ENCODE results near the gene DHODH. TPM values are rescaled to one million over a fixed set of nuclear protein-coding genes. Genes with fewer than 3 reads are reported as not detected.

The DHODH gene
- 1 to 10 TPM; 3.2 to 7.4 (median 4.0) TPM for total RNA-seq
- 1 to 10 TPM; 3.7 to 8.0 (median 4.2) TPM for polyA plus RNA-seq

DNA sequence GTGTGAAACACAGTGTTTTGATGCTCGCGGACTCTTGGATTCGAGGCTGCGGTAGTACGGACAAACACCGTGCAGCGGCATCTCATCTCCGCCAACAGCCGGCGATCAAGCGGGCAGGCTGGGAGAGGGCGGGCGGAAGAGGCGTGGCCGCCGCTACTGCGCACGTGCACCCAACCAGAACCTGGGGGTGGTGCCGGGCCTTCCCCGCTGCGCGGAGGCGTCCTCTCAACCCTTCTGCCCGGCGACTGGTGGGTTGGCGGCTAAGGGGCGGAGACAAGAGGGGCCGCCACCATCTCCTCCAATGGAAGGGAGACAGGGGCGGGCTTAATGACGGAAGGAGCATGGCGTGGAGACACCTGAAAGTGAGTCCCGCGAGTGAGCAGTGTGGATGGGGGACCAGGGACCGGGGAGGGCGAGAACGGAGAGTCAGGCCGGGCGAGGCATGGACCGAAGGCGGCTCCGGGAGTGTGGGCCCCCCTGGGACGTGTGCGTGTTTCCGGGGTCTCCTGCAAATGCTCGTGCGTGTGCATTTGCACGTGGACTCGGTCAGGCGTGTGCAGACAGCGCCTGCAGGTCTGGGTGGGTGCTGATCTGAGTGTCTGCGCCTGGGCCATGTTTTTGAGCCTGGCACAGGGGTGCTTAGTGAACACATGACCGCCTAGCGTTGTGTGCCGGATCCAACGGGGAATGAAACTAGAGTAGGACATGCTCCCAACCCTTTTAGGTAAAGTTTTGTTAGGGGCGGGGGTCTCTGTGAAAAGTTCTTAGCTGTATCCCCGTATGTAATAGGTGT lies at the start of gene DHODH:
DHODH (plus strand) TSS at position 321 of the 793 bp plus-strand sequence; CDS start at position 342, 21 bp downstream.
- 1% methylated on average over 57 of the region's 57 CpGs for WGBS, 2 donors
- Histone ChIP-seq H3K36me3 (peaks cover 0 to 10% (median 3%) of the 10 kb centered on the region in 4 donors), H3K27ac (peak within 1 kb of the TSS; percentile 52 to 74 (median 64)), H3K27me3 (no peaks in the 10 kb centered on the region), H3K9me3 (no peaks in the 10 kb centered on the region), H3K4me1 (peaks cover 0 to 4% (median 2%) of the 10 kb centered on the region in 4 donors), H3K4me3 (peak within 1 kb of the TSS; percentile 57 to 83 (median 70))
- DNase-seq = peak; percentile 99
- TF ChIP-seq, protein P1, sequence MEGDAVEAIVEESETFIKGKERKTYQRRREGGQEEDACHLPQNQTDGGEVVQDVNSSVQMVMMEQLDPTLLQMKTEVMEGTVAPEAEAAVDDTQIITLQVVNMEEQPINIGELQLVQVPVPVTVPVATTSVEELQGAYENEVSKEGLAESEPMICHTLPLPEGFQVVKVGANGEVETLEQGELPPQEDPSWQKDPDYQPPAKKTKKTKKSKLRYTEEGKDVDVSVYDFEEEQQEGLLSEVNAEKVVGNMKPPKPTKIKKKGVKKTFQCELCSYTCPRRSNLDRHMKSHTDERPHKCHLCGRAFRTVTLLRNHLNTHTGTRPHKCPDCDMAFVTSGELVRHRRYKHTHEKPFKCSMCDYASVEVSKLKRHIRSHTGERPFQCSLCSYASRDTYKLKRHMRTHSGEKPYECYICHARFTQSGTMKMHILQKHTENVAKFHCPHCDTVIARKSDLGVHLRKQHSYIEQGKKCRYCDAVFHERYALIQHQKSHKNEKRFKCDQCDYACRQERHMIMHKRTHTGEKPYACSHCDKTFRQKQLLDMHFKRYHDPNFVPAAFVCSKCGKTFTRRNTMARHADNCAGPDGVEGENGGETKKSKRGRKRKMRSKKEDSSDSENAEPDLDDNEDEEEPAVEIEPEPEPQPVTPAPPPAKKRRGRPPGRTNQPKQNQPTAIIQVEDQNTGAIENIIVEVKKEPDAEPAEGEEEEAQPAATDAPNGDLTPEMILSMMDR (IDR thresholded peaks at IDR 0.05) = no peak
- TF ChIP-seq POLR2AphosphoS5 (IDR thresholded peaks at IDR 0.05) (peak in 3 of 4 donors; percentile 50 to 77 (median 68)), POLR2A (IDR thresholded peaks at IDR 0.05) (no peak), EP300 (IDR thresholded peaks at IDR 0.05) (peak in 1 of 4 donors; percentile 30)
- intact Hi-C loops (cut with DNase I) = loop anchor here (1.0 to 10.0 kb wide), 3 partner anchors 85 to 656 kb away; partner anchors contain the start of genes DHX38, IST1 and TXNL4B

DNA sequence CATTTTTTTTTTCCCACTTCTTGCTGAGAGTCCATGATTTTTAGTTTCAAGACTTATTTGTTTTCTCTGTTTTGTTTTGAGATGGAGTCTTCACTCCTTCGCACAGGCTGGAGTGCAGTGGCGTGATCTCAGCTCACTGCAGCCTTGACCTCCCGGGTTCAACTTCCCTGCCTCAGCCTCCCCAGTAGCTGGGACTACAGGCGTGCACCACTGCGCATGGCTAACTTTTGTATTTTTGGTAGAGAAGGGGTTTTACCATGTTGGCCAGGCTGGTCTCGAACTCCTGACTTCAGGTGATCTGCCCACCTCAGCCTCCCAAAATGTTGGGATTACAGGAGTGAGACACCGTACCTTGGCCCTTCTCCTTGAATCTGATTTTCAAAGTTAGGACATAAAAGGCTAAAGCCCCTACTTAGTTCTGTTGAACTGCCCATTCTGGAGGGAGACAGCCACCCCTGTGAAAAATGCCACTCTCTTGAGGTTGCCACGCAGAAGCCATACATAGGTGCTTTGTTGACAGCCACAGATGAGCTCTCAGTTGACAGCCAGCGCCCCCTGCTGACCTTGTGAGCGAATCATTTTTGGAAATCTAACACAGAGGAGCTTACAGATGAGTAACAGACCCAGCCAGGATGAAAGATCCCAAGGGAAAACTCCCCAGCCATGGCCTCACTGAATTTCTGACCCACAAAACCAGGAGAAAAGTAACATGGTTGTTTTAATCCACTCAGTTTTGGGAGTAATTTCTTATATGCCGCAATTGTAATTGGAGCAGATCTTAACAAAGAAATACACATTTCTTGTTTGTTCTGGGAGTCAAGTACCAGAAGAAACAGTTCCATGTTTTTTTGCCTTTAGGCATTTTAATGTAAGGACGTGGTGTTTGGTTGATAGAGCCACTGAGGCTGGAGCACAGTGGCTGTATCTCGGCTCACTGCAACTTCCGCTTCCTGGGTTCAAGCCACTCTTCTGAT lies 47.2 kb upstream of the DHODH start:
- Histone ChIP-seq H3K9me3 (no peaks in the 10 kb centered on the region), H3K4me1 (no peaks in the 10 kb centered on the region), H3K4me3 (no peak overlapping the region), H3K27me3 (no peaks in the 10 kb centered on the region), H3K36me3 (no peaks in the 10 kb centered on the region), H3K27ac (no peak overlapping the region)
- peak; percentile 92 for DNase-seq
- TF ChIP-seq, protein P1 (IDR thresholded peaks at IDR 0.05) = peak; percentile 69 to 75 (median 72)
- TF ChIP-seq EP300 (IDR thresholded peaks at IDR 0.05) (no peak), POLR2AphosphoS5 (IDR thresholded peaks at IDR 0.05) (no peak), POLR2A (IDR thresholded peaks at IDR 0.05) (no peak)
- intact Hi-C loops (cut with DNase I) = loop anchor here (2.0 to 10.0 kb wide), 3 partner anchors 64 to 167 kb away; partner anchors contain the start of gene IST1
- 61 to 63% methylated on average over 14 of the region's 14 CpGs for WGBS, 2 donors

DNA sequence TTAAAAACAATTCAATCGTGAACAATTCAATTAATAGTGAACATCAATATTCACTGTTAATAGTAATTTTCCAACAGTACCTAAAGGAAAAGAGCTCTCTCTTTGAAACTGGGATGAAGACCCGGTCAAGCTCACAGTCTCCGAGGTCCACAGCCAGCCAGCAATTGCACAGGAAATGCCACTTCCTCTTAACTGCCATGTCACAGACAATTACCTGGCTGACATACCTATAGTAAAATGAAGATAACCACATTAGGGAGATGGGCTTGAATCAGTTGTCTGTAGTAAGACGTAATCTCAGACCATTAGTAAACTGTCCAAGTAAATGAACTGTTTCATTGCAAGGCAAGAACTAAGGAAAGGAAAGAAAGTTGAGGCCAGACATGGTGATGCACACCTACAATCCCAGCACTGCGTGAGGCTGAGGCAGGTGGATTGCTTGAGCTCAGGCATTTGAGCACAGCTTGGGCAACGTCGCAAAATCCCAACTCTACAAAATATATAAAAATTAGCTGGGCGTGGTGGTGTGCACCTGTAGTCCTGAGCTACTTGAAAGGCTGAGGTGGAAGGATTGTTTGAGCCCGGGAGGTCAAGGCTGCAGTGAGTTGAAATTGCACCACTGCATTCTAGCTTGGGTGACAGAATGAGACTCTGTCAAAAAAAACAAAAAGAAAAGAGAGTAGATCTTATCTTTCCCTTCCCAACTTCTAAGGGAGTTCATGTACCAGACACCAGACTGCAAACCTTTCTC lies 45.2 kb upstream of the DHODH start:
- Histone ChIP-seq H3K4me3 (no peak overlapping the region), H3K36me3 (no peaks in the 10 kb centered on the region), H3K27ac (no peak overlapping the region), H3K27me3 (no peaks in the 10 kb centered on the region), H3K4me1 (no peaks in the 10 kb centered on the region), H3K9me3 (no peaks in the 10 kb centered on the region)
- intact Hi-C loops (cut with DNase I) = loop anchor here (5.0 to 10.0 kb wide), 2 partner anchors 66 to 168 kb away; partner anchors contain the start of gene IST1
- TF ChIP-seq EP300 (IDR thresholded peaks at IDR 0.05) (no peak), POLR2AphosphoS5 (IDR thresholded peaks at IDR 0.05) (no peak), POLR2A (IDR thresholded peaks at IDR 0.05) (no peak)
- TF ChIP-seq, protein P1 (IDR thresholded peaks at IDR 0.05) = no peak
- 43 to 66% methylated on average over 9 of the region's 9 CpGs for WGBS, 2 donors
- DNase-seq = no peak

DNA sequence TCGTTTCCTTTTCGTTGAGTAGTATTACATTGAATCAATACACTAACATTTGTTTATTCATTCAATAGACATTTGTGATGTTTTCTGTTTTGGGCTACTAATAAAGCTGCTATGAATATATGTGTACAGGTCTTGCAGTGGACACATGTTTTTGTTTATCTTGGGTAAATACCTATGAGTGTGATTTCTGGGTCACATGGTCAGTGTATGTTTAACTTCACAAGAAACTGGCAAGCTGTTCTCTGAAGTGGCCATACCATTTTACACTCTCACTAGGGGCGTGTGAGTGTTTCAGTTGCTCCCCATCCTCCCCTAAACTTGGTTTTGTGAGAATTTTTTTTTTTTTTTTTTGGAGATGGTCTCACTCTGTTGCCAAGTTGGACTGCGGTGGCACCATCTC lies 43.3 kb upstream of the DHODH start:
- H3K27ac ChIP-seq = no peak overlapping the region
- no peaks in the 10 kb centered on the region for H3K9me3 ChIP-seq
- WGBS, 2 donors = 75 to 86% methylated on average over 4 of the region's 4 CpGs
- intact Hi-C loops (cut with DNase I) = loop anchor here (10.0 kb wide), 1 partner anchor 170 kb away; no protein-coding TSS in a partner anchor
- TF ChIP-seq, protein P1 (IDR thresholded peaks at IDR 0.05) = no peak
- TF ChIP-seq POLR2A (IDR thresholded peaks at IDR 0.05) (no peak), POLR2AphosphoS5 (IDR thresholded peaks at IDR 0.05) (no peak), EP300 (IDR thresholded peaks at IDR 0.05) (no peak)
- no peaks in the 10 kb centered on the region for H3K36me3 ChIP-seq
- no peaks in the 10 kb centered on the region for H3K4me1 ChIP-seq
- H3K4me3 ChIP-seq = no peak overlapping the region
- no peak for DNase-seq
- H3K27me3 ChIP-seq = no peaks in the 10 kb centered on the region

All from sigmoid colon (tissue), 7 donors.